HG02852 (cell line): Measurements from ENCODE around the gene NECTIN2.
"Not testable (repeated sequence)": the region's sequence is repeated elsewhere in the genome, so short reads cannot be mapped to it uniquely, and the experiment has no call there.

Experiments used
- ATAC-seq: cut with Tn5 transposase; IDR thresholded peaks from one replicate; pipeline ENCODE4 v1.9.1; 2021; ENCODE audit warnings: mild to moderate bottlenecking, moderate library complexity; ENCODE audit not compliant: unreplicated experiment

NECTIN2 gene

GRCh38 chr19:44882063-44882462, 36.0 kb downstream of the NECTIN2 start:
- ATAC-seq: no peak

- ATAC-seq: not testable (repeated sequence)
Measured at GRCh38 chr19:44882619-44883397, 36.7 kb downstream of the NECTIN2 start.

- ATAC-seq: no peak
Measured at GRCh38 chr19:44883922-44884321, 37.8 kb downstream of the NECTIN2 start.

- no peak for ATAC-seq
Measured at GRCh38 chr19:44884566-44884965, 38.5 kb downstream of the NECTIN2 start.

GRCh38 chr19:44886141-44886540, 40.0 kb downstream of the NECTIN2 start:
- no peak for ATAC-seq

GRCh38 chr19:44887648-44888047, 41.6 kb downstream of the NECTIN2 start:
- ATAC-seq: no peak

- ATAC-seq: not testable (repeated sequence)
Measured at GRCh38 chr19:44888335-44888734, 42.2 kb downstream of the NECTIN2 start.

- ATAC-seq: no peak
Measured at GRCh38 chr19:44889830-44890365, 43.8 kb downstream of the NECTIN2 start.

GRCh38 chr19:44890366-44891015, 44.4 kb downstream of the NECTIN2 start:
- ATAC-seq: peak; percentile 83

GRCh38 chr19:44891016-44891882, 45.2 kb downstream of the NECTIN2 start, which contains the start of gene TOMM40:
TSS of gene TOMM40 (plus strand) at chr19:44891254. CDS start at chr19:44891416, 162 bp downstream.
- ATAC-seq: peak; percentile 63

GRCh38 chr19:44892932-44893331, 46.8 kb downstream of the NECTIN2 start:
- ATAC-seq: no peak

GRCh38 chr19:44893332-44894051, 47.4 kb downstream of the NECTIN2 start:
- ATAC-seq: no peak

GRCh38 chr19:44894052-44894400, 47.9 kb downstream of the NECTIN2 start:
- no peak for ATAC-seq

- ATAC-seq: no peak
Measured at GRCh38 chr19:44894946-44895345, 48.8 kb downstream of the NECTIN2 start.

- ATAC-seq: no peak
Measured at GRCh38 chr19:44897835-44898234, 51.7 kb downstream of the NECTIN2 start.

- no peak for ATAC-seq
Measured at GRCh38 chr19:44900328-44901244, 54.5 kb downstream of the NECTIN2 start.

GRCh38 chr19:44903216-44903601, 57.1 kb downstream of the NECTIN2 start:
- no peak for ATAC-seq

- ATAC-seq: no peak
Measured at GRCh38 chr19:44903602-44904425, 57.7 kb downstream of the NECTIN2 start.
